ENCODE results near the gene ABCA7. TPM values are rescaled to one million over a fixed set of nuclear protein-coding genes. Genes with fewer than 3 reads are reported as not detected.
A peak's percentile ranks its signal among the peaks of the same experiment; 100 is the strongest.
"Not testable (repeated sequence)": the region's sequence is repeated elsewhere in the genome, so short reads cannot be mapped to it uniquely, and the experiment has no call there.

The ABCA7 gene
- total RNA-seq, 1 donor from 2014 or later: 51.0 TPM

DNA sequence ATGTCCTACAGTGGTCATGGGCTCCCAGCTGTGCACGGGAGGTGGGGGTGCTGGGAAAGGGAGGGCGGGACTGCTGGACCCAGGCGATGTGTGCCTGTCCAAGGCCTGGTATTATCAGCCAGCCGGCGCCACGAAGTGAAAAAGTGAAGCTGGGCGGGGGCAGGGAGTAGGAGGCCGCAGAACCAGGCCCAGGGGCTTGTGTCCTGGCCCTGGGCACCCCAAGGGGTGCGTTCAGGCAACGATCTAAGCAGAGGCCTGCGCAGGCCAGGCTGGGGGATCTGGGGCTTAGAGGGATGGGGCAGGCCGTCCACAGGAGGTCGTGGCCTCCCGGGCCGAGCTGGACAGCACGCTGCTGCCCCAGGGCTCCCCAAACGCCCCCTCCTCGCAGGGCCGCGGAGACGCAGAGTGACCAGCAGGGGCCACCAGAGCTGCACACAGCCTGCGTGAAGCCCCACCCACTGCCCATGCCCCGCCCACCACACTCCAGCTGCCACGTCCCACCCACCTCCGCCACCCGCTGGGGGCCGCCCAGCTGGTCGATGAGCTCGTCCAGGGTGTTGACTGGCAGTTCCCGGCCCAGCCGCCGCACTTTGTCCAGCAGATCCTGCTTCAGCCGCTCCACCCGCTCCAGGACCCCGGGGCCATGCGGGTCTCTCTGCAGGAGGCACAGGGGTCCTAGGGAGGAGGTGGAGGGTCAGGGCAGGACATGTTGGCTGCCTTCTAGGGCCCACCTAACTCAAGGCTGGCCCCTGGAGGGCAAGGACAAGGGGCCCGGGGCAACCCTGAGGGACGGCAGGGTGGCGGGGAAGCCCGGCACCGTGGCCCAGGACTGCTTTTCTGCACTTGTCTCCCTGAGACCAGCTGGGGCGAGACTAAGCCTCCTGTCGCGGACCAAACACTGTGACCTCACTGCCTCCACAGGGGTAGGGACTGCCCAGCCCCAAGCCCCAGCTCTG lies 73.4 kb downstream of the ABCA7 start:
- peak overlapping the region; percentile 74 for H3K27ac ChIP-seq
- no peaks in the 10 kb centered on the region for H3K27me3 ChIP-seq
- H3K36me3 ChIP-seq: peaks cover 94% of the 10 kb centered on the region
- peak overlapping the region; percentile 14 for H3K4me3 ChIP-seq
- ATAC-seq (peak; percentile 91), DNase-seq (peak; percentile 97)
- intact Hi-C loops (cut with DNase I): loop anchor here (5.0 kb wide), 1 partner anchor 79 kb away; no protein-coding TSS in a partner anchor
- TF ChIP-seq, protein P1, sequence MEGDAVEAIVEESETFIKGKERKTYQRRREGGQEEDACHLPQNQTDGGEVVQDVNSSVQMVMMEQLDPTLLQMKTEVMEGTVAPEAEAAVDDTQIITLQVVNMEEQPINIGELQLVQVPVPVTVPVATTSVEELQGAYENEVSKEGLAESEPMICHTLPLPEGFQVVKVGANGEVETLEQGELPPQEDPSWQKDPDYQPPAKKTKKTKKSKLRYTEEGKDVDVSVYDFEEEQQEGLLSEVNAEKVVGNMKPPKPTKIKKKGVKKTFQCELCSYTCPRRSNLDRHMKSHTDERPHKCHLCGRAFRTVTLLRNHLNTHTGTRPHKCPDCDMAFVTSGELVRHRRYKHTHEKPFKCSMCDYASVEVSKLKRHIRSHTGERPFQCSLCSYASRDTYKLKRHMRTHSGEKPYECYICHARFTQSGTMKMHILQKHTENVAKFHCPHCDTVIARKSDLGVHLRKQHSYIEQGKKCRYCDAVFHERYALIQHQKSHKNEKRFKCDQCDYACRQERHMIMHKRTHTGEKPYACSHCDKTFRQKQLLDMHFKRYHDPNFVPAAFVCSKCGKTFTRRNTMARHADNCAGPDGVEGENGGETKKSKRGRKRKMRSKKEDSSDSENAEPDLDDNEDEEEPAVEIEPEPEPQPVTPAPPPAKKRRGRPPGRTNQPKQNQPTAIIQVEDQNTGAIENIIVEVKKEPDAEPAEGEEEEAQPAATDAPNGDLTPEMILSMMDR (IDR thresholded peaks at IDR 0.05): peak; percentile 89
- no peaks in the 10 kb centered on the region for H3K9me3 ChIP-seq
- peaks cover 11% of the 10 kb centered on the region for H3K4me1 ChIP-seq

DNA sequence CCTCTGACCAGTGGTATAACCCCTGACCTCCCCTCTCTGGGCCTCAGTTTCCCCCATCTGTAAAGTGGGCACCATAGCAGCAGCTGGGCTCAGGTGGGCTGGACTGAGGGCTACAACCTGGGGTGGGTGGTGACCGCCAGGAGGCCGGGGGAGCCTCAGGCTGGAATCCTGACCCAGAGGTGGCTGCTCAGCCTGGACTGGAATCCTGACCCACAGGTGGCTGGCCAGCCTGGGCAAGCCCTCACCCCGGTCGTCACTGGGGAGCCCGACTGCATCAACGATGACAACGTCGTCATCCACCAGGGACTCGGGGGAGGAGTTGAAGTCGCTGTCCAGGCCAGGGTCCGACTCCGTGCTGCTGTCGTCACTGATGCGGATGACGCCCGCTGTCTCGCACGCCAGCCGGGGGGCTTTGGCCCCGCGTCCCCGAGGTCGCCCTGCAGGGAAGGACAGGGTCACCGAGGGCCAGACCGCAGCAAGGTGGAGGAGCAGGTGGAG lies 74.1 kb downstream of the ABCA7 start:
- H3K27ac ChIP-seq: peak overlapping the region; percentile 74
- no peak overlapping the region for H3K4me3 ChIP-seq
- H3K27me3 ChIP-seq: no peaks in the 10 kb centered on the region
- DNase-seq (no peak), ATAC-seq (no peak)
- H3K4me1 ChIP-seq: peaks cover 11% of the 10 kb centered on the region
- H3K36me3 ChIP-seq: peaks cover 94% of the 10 kb centered on the region
- TF ChIP-seq, protein P1 (IDR thresholded peaks at IDR 0.05): no peak
- H3K9me3 ChIP-seq: no peaks in the 10 kb centered on the region
- intact Hi-C loops (cut with DNase I): loop anchor here (5.0 kb wide), 1 partner anchor 78 kb away; no protein-coding TSS in a partner anchor

DNA sequence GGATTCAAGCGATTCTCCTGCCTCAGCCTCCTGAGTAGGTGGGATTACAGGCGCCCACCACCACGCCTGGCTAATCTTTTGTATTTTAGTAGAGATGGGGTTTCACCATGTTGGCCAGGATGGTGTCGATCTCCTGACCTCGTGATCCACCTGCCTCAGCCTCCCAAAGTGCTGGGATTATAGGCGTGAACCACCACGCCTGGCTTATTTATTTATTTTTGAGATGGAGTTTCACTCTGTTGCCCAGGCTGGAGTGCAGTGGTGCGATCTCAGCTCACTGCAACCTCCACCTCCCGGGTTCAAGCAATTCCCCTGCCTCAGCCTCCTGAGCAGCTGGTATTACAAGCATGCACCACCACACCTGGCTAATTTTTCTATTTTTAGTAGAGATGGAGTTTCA lies 74.8 kb downstream of the ABCA7 start:
- not testable (repeated sequence) for H3K27ac ChIP-seq

More for the DNA sequence above, 74.8 kb downstream of the ABCA7 start:
- not testable (repeated sequence) for H3K27me3 ChIP-seq, DNase-seq, H3K9me3 ChIP-seq, ATAC-seq, H3K4me3 ChIP-seq
- peaks cover 11% of the 10 kb centered on the region for H3K4me1 ChIP-seq
- intact Hi-C loops (cut with DNase I): loop anchor here (5.0 kb wide), 1 partner anchor 78 kb away; no protein-coding TSS in a partner anchor
- peaks cover 94% of the 10 kb centered on the region for H3K36me3 ChIP-seq

Other genes starting within 250 kb of the ABCA7 start
- gene PTBP1, start 242.7 kb upstream of the ABCA7 start, total RNA-seq: 245 TPM
- gene PLPPR3, start 218.2 kb upstream of the ABCA7 start, total RNA-seq: 0.46 TPM
- gene AZU1, start 212.3 kb upstream of the ABCA7 start, total RNA-seq: 0.75 TPM
- not detected for gene PRTN3, start 199.1 kb upstream of the ABCA7 start, total RNA-seq
- gene ELANE, start 187.8 kb upstream of the ABCA7 start, total RNA-seq: 0.52 TPM
- gene CFD, start 180.4 kb upstream of the ABCA7 start, total RNA-seq: 153 TPM
- 51.8 TPM for gene MED16, start 146.9 kb upstream of the ABCA7 start, total RNA-seq
- gene RNU6-9, start 146.6 kb upstream of the ABCA7 start, total RNA-seq: not detected
- 50.7 TPM for gene R3HDM4, start 126.9 kb upstream of the ABCA7 start, total RNA-seq
- not detected for gene KISS1R, start 122.8 kb upstream of the ABCA7 start, total RNA-seq
- 16.1 TPM for gene ARID3A, start 114.1 kb upstream of the ABCA7 start, total RNA-seq
- gene WDR18, start 55.8 kb upstream of the ABCA7 start, total RNA-seq: 21.9 TPM
- gene GRIN3B, start 39.7 kb upstream of the ABCA7 start, total RNA-seq: not detected
- gene TMEM259, start 19.0 kb upstream of the ABCA7 start, total RNA-seq: 167 TPM
- not detected for gene RNU6-2, start 18.6 kb upstream of the ABCA7 start, total RNA-seq
- 220 TPM for gene CNN2, start 13.5 kb upstream of the ABCA7 start, total RNA-seq
- gene ARHGAP45, start 27.1 kb downstream of the ABCA7 start, total RNA-seq: 98.2 TPM
- gene POLR2E, start 55.3 kb downstream of the ABCA7 start, total RNA-seq: 155 TPM
- 387 TPM for gene GPX4, start 63.9 kb downstream of the ABCA7 start, total RNA-seq
- gene SBNO2, start 134.2 kb downstream of the ABCA7 start, total RNA-seq: 125 TPM
- 51.8 TPM for gene STK11, start 165.7 kb downstream of the ABCA7 start, total RNA-seq
- 1.0 TPM for gene CBARP, start 197.9 kb downstream of the ABCA7 start, total RNA-seq
- 126 TPM for gene ATP5F1D, start 201.6 kb downstream of the ABCA7 start, total RNA-seq
- 135 TPM for gene MIDN, start 208.5 kb downstream of the ABCA7 start, total RNA-seq
- 322 TPM for gene CIRBP, start 229.2 kb downstream of the ABCA7 start, total RNA-seq
- 41.4 TPM for gene FAM174C, start 235.4 kb downstream of the ABCA7 start, total RNA-seq
- not detected for gene EFNA2, start 245.8 kb downstream of the ABCA7 start, total RNA-seq